ELR (cell line): Measurements from ENCODE around the gene TERC.
A peak's percentile ranks its signal among the peaks of the same experiment; 100 is the strongest.

ENCODE experiments used
- DNase-seq: peaks from one replicate; pipeline ENCODE4 v3.0.0-alpha.2; 2015; ENCODE audit warnings: low read depth

TERC gene

DNA sequence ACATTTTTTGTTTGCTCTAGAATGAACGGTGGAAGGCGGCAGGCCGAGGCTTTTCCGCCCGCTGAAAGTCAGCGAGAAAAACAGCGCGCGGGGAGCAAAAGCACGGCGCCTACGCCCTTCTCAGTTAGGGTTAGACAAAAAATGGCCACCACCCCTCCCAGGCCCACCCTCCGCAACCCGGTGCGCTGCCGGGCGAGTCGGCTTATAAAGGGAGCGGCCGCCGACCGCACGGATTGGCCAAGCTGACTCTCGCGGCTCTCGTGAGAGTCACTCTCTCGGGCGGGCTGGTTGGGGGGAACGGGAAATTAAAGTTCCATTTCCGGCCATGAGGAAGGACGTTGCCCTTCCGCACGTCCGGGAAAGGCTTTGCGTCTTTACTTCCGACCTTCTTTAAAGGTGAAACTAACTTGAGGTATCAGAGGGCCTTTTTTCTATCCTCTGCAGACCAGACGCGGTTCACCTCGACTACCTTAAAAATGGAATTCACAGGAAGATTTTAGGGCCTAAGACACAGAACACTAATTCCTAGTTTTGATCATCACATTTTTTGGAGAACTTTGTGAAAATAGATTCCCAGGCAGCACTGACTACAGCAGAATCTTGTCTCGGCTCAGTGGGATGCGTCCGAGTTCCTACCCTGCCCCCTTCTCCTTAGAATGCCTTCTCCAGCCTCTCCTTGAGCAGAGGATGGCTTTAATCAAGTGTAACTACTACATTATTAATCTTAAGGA lies at the start of gene TERC:
TSS of gene TERC (minus strand) at position 179 of the 731 bp plus-strand sequence.
- DNase-seq, result peak; percentile 92

DNA sequence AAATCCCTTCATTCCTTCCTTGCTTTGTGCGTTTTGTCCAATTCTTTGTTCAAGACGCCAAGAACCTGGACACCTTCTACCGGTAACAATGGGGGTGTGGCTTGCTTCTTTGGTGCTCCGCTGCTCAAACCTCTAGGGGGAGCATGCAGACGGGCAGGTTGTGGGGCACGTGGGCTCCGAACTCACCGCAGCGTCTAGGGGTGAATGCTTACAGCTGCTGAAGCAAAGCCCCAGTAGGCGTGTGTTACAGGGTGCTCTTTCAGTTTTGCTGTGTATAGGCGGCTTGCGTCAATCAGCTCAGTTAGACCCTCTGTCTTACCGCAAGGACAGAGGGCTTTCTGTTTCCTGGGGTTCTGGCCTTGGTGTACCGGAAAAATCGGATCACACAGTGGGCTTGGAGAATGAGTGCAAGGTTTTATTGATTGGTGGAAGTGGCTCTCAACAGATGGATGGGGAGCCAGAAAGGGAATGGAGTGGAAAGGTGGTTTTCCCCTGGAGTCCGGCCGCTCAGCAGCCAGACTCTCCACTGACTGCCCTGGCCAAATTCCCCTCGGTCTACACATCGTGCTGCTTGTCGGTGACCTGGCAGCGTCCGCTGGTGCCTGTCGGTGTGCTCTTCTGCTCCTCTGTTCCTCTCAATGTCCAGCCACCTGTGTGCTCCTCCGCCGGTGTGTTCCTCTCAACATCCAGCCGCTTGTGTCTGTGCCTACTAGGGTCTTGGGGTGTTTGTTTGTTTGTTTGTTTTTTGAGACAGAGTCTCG lies 49.1 kb upstream of the TERC start:
- peak; percentile 41 for DNase-seq

DNA sequence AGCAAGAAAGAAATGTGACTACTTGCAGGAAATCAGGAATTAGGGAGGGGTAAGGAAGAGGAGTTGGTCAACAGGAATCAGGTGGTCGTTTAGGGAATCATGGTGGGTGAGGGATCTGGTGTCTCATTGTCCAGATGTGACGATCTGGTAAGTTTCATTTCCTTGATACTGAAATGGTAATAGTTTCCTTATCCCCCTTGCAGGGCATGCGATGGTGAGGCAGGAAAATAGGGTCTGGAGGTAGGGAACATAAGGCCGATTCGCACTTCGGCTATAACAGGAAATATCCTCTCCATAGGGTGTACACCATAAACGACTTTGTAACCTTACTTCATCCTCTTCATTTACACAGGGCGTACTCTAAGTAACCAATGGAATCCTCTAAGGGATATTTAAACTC lies 48.4 kb upstream of the TERC start:
- no peak for DNase-seq

DNA sequence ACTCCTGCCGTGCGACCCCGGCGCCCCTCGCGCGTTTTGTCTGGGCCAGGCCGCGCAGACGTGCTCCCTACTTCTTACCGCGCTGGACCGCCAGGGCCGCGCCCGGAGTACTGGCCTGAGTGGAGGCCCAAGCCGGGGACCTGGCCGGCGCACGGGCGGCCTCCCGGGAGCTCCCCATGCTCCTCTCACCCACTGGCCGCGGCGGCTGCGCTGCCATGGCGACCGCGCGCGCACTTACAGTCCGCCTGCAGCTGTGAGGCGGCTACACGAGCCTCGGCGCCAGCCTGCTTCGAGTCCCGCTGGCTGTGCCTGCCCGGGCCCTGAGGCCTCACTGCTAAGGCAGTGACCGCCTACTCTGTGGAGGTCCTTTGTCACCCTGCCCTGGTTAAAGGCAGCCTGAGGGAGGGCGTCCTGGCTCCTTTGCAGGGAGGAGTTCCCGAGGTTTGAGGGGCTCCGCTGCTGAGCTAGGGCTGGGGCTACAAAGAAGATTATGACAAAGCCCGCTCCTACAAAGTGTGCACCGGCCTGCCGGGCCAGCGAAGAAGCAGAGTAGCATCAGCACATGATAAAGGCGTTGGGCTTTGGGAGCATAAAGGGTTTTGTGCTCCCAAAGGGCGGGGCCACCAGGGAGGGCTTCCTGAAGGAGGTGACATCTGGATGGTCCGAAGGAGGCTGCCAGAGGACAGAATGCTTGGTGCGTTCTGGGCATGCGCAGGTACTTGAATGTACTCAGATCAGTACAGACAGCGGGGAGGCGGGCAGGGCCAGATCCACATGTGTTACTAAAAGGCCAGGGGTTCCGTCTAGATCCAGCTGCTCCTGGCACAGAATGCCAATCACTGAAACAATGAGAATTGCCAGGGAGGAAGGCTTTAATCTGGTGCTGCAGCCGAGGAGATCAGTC lies 47.7 kb upstream of the TERC start, which contains the start of the genes LRRC34 and LRRIQ4:
TSS of gene LRRC34 (minus strand) at position 573 of the 904 bp plus-strand sequence. CDS start at position 217, 356 bp downstream.
TSS of gene LRRIQ4 (plus strand) at position 539 of the 904 bp plus-strand sequence. CDS start 9,052 bp downstream, outside the sequence.
- peak; percentile 91 for DNase-seq

DNA sequence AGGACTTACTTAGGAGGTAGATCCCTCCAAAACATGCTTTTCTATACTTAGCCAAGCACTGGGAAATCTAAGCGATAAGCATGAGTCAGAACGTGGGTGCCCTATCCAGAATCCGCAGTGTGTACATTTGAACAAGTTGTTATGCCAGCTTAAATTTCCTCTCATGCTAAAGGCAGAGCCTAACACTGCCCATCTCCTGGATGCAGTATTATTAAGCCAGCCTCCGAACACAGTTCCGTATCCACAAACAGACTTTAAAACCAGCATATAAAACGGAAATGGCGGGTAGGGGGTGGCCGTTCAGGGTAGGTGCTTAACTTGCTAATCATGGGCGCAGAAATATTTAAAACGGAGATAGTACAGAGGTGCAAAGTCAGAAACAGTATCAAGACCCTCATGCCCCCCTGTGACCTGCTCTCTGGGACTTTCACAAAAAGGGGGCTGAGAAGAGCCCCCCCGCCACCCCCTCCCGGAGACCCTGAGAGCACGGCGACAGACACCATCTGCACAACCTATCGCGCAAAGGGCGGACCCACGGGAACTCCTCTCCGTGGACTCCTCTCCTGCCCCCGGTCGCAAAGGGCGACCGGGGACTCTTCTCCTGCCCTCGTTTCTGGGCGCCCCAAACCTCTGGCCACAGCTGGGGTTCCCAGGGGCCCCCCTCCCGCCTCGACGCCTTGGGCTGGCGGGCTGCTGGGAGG lies 46.9 kb upstream of the TERC start:
- peak; percentile 82 for DNase-seq

DNA sequence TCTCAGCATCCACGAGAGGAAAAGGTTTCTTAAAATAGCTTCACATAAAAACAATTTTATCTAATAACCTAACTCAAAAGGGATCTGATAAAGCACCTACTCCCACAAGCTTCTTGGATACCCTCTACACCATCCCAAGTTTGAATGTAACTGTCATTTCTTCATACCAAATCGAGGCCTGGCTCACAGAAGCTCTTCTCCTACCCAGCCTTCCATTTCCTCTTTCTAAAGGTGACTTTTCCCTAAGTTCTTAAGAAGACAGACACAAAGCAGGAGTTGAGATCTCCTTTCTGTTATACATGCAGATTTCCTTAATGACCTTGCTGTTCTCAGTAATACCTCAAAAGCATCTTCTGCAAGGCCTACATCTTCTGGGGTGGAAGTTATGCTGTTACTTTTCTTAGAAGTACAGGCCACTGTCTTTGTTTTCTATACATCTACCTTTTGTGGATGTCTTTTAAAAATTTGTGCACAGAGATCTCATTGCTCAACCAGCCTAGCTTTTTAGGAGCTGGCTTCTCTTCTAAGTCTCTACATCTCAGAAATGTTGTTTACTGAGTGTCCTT lies 44.5 kb upstream of the TERC start:
- DNase-seq, result no peak

DNA sequence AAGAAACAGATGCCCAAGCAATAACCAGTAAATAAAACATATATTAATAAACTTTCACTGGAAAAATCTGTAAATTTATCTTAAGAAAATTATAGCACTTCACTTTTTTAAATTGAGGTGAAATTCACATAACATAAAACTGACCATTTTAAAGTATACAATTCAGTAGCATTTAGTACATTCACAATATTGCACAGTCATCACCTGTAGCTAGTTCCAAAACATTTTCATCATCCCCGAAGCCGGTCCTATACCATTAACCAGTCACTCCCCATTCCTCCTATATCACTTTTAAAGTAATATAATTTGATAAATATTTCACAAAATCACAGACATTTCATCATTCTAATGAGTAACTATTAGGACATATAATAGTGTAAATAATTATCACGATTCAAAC lies 39.8 kb upstream of the TERC start:
- no peak for DNase-seq

DNA sequence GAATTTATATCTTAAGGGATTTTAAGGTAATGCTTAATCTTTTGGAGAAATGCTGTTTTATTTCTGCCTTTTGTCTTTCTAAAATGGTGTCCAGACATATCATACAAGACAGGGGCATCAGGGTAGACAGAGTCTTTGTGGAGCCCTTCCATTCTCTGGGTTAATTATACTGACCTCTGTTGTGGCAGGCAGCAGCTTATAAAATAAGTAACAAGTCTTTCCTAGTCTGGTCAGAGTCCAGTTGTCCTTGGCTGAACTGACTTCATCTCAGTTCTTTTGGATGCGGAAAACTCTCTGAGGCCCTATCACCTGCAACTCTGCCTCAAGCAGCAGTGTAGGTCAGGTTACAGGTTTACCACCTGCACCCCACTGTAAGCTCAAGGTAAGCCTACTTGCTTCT lies 27.5 kb upstream of the TERC start:
- DNase-seq, result no peak

DNA sequence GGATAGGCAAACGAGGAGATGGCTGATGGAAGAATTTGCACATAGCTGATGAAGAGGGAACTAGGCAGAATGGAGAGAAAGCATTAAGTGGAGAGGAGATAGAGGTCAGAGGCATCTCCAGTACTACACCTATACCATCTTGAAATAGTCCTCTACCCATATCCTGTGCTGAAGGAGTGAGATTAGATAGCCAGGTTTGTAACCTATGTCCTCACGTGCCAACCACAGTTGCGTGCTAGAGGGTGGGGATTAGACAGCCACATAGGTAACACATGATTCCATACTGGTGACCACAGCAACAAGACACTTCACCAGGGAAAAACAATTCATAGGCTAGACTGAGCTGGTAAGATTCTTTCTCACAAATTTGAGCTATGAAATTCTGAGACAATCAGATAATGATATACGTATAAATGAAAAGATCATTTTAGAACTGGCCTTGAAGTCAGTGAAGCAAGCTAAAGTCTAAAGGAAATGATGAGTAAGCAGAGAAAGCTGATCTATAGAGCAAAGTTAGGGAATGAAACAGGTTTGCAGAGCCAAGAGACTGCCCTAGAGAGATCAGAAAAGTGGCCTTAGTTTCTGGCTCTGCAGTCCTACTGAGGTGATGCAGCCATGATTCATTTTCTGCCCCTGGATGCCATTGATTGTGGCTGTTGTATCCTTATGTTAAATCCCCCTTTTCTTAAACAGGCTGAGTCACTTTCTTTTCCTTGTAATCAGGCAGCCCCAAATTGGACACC lies 26.0 kb upstream of the TERC start:
- DNase-seq, result peak; percentile 67

DNA sequence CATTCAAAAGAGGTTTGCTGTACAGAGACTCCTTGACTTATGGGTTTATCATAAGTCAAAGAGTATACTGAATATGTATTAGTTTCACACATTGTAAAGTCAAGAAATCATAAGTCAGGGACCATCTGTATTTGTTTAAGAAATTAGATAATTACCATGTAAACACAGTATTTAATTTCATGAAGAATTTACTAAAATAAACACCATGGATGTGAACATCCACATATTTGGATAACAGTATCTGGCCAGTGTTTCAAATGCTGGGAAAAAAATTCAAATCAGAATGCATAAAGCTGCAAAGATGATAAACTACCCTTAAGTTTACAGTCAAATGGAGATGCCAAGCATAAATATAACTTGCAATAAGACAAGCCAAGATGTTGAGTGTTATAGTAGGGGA lies 25.4 kb upstream of the TERC start:
- DNase-seq, result no peak

DNA sequence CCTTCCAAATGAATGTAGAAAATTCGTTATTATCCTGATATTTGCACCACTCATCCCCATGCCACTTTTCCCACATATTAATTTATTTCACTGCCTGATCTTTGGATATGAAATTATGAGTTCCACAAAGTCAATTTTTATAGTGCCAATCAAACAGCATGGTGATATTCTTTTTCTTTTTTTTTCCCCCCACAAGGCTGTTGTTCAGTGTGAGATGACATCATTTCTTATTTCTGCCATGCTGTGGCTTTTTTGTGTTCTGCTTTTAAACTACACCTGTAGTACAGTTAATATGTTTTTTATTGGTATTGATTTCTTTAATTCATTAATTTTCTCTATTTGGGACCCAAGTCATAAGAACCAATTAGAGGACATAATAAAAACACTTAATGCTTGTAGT lies 22.9 kb upstream of the TERC start:
- DNase-seq, result no peak

DNA sequence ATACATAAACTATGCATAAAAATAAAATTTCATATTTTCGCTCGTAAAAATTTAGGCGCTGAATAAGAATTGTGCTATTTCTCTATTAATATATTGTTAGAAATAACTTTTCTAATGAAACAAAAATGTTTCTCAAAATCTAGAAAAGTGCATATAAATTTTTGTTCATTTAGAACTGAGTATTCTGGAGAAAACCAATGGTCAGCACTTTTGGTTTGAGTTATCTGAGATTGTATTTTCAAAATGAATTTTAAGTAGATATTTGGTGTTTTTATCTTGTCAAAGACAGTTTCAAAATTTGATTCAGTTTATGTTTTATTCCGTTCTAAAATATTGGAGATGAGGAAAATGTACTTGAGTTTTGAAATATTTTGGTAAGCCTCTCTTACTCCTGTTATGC lies 22.3 kb upstream of the TERC start:
- DNase-seq, result no peak

DNA sequence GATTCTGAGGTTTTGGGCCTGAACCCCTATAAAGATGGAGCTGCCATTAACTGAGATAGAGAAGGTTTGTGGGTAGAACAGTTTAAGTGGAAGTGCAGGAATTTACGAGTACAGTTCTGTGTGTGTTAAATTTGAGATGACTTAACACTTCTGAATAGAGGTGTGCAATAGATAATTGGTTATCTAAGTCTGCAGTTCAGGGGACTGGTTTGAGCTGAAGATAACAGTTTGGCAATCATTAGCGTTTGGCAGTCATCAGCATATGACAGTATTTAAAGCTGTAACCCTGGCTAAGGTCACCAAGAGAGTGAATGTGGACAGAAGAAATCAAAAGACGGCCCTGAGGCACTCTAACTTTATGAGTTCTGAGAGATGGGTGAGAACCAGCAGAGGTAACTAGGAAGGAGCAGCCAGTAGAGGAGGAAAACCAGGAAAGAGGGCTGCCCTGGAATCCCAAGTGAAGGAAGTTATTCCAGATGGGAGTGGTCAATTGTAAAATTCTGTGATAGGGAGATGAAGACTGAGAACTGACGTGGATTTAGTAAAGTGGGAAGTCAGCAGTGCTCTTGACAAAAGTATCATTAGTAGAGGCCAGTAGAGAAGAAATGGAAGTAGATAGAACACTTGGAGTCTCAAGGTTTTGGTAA lies 16.5 kb upstream of the TERC start:
- no peak for DNase-seq

DNA sequence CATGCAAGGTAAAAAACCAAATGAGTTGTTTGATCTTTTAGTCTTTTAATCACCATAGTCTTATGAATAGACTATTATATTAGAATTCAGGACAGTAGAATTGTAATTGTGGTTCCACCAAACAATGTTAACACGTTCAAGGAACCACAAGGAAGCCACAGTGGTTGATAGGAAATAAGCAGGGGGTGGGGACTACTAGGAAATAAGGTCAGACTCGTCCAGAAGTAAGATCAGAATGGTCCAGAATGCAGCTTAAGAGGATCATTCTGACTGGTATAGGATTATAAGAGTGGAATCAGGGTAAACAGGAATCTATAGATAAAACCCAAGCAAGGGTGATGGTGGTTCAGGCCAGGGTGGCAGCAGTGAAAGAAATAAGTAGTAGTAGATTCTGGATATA lies 15.9 kb upstream of the TERC start:
- DNase-seq, result no peak

DNA sequence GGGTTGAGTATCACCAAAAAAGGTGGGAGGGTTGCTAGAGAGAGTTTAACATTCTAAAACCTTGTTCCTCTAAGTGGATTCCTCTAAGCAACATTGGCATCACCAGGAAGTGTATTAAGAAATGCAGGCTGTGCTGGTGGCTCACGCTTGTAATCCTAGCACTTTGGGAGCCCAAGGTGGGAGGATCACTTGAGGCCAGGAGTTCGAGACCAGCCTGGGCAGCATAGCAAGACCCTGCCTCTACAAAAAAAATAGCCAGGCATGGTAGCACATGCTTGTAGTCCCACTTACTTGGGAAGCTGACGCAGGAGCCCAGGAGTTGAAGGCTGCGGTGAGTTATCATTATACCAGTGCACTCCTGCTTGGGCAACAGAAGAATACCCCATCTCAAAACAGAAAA lies 13.0 kb upstream of the TERC start:
- no peak for DNase-seq

DNA sequence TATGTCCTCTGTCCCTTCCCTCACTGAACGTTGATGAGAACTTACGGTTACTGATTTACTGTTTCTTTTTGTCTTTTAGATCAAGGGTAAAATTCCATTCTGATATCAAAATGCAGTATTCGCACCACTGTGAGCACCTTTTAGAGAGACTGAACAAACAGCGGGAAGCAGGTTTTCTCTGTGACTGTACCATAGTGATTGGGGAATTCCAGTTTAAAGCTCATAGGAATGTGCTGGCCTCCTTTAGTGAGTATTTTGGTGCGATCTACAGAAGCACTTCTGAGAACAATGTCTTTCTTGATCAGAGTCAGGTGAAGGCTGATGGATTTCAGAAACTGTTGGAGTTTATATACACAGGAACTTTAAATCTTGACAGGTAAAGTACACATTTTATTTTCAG lies 9.3 kb upstream of the TERC start:
- peak; percentile 17 for DNase-seq

DNA sequence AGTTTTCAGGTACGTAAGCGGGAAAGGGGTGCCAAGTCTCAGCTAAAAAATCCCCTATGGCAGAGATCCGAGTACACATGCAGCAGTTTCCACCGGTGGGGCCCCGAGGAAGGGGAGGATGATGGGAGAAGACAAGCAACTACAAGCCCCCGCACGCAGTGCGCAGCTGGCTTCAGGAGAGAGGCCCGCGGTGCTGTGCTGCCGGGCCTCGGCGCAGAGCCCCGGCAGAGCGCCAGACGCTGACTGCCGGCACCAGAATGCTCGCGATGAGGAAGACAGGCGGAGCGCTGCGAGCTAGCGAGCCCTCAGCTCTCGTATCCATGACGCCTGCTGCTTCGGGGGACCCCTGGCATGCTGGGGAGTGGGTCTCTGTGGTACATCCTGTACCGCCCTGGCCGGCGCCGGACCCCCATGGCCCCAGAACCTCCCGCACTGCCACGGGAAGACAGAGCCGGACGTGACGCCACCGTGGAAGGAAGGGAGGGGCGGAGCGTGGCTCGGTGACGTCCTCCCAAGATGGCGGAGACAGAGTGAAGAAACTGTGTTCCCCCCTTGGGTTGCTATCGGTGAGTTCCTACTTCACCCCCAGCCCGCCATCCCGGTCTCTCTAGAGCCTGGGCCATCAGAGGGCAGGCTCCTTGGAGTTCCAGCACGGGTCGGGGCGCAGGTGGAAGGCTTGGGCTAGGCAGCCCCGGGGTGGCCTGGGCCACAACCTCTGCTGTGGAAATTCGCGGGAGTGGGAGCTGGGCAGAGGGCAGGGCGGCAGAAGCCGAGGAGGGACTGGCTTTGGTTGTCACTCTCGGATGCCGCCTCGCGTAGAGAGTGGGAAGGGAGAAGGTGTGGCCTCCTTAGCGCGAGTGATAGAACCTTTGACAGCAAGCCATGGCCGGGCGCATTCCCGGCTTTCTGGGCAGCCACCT lies 8.3 kb upstream of the TERC start, which contains the start of gene MYNN:
TSS of gene MYNN (plus strand) at position 500 of the 920 bp plus-strand sequence. CDS start 900 bp downstream, outside the sequence.
- DNase-seq, result peak; percentile 92

DNA sequence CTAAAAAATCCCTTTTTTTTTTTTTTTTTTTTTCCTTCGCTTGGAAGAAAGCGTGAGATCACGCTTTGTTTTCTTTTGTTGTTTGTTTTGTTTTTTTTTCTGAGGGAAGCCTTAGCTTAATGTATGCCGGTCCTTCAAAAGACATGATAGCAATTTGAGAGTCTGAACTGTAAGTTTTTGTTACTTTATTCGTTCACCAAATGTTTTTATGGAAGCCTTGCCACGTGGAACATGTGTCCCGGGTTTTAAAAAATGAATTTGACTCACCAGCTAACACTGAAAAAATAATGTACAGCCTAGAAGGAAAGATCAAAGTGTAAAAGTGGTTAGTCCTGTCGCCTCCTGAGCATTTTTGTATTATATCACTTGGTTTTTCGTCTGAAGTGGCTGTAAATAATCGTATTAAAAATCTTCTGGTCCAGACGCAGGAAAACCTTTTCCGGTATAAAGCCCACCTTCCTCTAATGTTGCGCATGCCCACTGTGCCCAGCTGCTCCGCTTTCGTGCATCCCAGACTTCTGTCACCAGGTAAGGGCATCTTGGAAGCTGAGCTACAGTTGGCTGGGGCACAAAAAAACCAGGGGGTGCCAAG lies 7.5 kb upstream of the TERC start:
- DNase-seq, result peak; percentile 87
